NCI-H1105 (cell line): Measurements from ENCODE around the gene GRIN1.

ENCODE experiments used
- DNase-seq: peaks from one replicate; lab custom pipeline; 2025; lab: John Stamatoyannopoulos, UW

The GRIN1 gene

DNA sequence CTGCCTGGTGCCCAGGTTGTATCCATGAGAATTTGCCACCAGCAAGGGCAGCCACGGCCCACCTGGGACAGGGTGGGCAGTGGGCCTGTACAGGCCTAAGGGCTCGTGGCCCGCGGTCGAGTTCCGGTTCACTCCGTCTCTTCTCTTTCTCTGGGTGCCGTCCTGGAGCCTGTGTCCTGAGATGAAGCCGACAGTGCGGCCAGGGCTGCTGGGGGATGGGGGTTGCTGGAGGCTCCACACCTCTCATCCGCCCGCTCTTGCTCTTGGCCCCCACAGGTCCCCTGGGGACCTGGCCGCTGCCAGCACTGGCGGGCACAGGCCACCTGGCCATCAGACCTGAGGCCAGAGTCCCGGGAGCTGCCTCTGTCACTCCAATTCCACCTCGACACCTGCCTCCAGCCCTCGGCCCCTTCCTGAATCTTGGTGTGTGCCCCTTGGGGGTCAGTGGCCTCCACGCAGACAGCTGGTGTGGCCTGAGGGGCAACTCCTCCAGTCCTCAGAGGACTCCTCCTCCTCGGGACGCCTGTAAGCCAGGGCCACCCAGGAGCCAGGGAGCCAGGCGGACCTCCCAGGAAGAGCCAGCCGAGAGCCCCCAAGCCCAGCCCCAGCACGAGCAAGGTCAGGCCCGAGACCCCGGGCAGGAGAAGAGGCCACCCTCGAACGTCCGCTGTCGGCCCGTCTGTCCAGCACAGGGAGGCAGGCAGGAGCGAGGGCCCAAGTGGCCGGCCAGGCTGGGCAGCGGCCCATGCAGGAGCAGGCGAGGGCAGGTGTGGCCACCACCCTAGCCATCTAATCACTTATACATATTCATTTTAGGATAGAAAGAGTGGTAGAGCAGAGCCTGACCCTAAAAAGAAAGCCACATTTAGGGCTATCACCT lies 25.7 kb downstream of the GRIN1 start:
- no peak for DNase-seq

DNA sequence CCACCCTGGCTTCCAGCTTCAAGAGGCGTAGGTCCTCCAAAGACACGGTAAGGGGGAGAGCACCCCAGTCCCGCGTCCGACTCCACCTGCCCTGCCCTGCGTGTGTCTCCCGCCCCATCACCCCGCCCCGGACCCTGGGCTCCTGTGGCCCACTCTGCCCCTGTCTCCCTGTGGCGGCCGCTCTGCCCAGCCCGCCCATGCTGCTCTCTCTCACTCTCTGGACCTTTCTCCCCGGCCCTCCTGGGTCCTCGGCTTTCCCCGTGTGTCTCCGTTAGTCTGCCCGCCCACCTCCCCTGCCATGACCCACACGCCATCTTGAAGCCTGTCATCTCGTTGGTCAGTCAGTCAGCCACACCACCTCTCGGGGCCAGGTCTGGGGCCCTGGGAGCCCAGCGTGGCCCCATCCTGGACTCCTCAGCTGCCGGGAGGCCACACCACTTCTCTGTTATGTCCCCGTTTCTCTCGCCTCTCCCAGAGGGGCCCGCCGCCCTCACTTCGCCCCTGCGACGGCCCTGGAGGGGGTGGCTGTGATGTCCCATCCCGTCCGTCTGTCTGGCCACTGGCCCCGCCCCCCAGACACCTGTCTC lies 26.4 kb downstream of the GRIN1 start:
- no peak for DNase-seq

DNA sequence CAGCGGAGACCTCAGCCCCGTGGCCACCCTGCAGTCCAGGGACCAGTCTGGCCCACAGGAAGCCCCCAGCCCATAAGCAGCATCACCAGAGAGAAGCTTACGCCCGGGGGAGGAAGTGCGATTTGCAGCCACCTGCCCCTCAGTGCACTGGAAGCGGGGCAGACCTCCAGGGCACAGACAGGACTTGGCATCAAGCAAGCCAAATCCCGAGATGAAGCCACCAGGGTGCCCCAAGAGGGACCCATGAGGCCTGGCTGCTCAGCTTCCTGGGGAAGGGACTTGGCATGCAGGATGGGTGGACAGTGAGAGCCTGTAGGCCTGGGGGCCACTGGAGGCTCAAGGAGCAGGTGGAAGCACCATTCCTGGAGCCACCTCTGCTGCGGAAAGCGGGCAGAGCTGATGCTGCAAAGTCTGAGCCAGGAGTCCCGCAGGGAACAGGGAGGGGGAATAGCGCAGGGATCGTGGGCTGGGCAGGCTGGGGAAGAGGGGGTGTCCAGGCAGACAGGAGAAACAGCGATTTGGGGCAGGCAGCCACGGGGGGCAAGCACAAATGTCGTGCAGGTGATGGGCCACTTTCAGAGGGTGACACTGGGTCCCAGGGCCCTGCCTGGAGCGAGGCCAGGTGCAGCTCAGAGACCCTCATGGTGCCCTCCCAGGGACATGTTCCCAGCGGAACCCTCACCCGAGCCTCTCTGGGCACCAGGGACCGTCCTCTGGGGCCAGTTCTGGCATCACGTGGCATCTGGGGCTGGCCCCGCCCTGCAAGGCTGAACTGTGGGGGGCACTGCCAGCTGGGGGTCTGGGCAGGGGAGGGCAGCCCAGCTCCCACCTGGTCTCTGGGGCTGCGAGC lies 27.7 kb downstream of the GRIN1 start:
- no peak for DNase-seq

DNA sequence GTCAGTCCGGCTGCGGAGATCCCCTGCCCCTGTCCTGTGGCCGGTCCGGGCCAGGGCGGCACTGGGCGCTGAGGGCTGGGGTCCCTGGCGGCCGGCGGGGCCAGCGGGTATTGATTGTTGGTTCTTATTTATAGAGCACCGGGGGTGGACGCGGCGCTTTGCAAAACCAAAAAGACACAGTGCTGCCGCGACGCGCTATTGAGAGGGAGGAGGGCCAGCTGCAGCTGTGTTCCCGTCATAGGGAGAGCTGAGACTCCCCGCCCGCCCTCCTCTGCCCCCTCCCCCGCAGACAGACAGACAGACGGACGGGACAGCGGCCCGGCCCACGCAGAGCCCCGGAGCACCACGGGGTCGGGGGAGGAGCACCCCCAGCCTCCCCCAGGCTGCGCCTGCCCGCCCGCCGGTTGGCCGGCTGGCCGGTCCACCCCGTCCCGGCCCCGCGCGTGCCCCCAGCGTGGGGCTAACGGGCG lies 28.4 kb downstream of the GRIN1 start:
- no peak for DNase-seq

DNA sequence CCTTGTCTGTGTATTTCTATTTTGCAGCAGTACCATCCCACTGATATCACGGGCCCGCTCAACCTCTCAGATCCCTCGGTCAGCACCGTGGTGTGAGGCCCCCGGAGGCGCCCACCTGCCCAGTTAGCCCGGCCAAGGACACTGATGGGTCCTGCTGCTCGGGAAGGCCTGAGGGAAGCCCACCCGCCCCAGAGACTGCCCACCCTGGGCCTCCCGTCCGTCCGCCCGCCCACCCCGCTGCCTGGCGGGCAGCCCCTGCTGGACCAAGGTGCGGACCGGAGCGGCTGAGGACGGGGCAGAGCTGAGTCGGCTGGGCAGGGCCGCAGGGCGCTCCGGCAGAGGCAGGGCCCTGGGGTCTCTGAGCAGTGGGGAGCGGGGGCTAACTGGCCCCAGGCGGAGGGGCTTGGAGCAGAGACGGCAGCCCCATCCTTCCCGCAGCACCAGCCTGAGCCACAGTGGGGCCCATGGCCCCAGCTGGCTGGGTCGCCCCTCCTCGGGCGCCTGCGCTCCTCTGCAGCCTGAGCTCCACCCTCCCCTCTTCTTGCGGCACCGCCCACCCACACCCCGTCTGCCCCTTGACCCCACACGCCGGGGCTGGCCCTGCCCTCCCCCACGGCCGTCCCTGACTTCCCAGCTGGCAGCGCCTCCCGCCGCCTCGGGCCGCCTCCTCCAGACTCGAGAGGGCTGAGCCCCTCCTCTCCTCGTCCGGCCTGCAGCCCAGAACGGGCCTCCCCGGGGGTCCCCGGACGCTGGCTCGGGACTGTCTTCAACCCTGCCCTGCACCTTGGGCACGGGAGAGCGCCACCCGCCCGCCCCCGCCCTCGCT lies 29.0 kb downstream of the GRIN1 start:
- DNase-seq, result peak; percentile 36

DNA sequence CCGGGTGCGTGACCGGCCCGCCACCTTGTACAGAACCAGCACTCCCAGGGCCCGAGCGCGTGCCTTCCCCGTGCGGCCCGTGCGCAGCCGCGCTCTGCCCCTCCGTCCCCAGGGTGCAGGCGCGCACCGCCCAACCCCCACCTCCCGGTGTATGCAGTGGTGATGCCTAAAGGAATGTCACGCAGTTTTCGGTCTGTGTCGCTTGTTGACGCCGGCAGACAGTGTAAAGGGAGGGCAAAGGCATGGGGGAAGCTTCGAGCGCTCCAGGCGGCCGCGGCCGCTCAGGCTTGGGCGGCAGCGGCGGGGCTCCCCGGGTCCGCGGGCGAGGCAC lies 29.6 kb downstream of the GRIN1 start:
- DNase-seq, result no peak

DNA sequence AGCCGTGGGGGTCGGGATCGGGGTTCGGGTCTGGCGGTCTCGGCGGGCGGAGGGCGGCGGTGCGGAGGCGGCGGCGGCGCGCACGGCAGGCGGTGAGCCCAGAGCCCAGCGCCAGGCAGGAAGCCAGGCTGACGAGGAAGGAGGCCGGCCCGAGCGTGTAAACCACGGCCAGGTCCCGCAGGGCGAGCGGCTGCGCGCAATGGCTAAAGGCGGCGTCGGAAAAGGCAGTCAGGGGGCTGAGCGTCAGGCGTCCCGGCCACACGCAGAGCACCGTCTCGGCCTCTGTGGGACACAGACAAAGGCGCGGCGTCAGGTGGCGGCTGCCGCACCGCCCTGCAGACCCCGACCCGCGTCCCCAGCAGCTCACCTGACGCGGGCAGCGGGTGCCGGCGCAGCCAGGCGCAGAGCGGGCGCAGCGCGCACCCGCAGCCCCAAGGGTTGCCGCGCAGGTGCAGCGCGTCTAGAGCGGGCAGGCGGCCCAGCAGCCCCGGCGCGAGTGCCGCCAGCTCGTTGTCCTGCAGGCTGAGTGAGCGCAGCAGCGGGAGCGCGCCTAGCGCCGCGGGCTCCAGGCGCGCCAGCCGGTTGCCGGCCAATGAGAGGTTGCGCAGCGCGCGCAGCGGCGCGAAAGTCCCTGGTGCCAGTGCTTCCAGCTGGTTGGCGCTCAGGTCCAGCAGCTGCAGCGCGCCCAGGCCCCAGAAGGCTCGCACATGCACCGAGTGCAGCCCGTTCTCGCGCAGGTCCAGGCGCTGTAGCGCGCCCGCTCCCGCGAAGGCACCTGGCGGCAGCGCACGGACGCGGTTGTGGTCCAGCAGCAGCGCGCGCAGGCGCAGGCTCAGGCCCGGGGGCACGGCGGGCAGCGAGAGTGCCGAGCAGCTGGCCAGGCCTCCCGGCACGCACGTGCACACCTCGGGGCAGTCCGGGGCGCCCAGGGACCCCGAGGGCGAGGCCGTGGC lies 30.2 kb downstream of the GRIN1 start:
- DNase-seq, result peak; percentile 75

DNA sequence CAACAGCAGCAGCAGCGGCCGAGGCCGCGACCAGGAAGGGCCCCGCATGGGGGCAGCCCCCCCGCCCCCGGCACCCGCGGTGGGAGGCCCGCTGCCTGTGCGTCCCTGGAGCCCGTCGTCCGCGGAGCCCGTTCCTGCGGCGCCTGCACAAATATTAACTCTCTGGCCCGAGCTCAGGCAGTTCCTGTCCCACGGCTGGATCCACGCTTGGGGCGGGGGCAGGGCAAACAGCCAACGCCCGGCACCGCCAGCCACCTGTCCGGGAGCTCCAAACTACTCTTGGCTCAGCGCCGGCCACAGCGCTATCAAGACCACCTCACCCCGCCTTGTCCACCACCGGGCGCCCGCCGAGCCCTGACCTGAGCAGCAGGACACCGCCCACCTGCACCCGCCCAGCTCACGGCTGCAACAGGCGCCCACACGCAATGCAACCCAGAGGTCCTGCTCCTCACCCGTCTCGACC lies 31.0 kb downstream of the GRIN1 start, which contains the start of gene LRRC26:
LRRC26 (minus strand) TSS at position 156 of the 463 bp plus-strand sequence; CDS start at position 48, 108 bp downstream.
- no peak for DNase-seq

DNA sequence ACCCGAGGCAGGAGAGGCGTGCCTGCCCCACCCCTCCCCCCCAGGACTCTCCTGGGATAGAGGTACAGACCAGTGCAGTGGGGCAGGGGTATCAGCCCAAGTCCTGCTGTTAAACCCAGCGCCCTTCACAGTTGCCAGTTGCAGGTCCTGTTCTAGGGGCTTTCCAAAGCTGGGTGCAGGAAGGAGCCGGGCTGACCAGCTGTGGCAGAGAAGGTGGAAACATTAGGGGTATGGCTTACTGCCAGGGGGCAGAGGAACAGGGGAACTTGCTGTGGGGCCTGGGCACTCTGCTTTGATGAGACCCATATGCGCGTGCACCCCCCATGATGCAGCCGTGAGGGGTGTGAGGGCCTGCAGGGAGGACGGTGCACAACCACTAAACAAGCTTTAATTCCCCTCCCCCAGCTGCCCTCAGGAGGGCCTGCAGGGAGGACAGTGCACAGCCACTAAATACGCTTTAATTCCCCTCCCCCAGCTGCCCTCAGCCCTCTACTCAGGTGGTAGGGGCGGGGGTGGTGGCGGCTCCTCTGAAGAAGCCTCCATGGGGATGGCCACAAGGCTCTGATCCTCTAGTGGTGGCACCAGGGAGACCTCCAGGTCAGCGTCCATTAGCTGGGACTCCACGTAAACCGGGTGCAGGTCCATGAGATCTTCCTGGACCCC lies 31.7 kb downstream of the GRIN1 start:
- no peak for DNase-seq

DNA sequence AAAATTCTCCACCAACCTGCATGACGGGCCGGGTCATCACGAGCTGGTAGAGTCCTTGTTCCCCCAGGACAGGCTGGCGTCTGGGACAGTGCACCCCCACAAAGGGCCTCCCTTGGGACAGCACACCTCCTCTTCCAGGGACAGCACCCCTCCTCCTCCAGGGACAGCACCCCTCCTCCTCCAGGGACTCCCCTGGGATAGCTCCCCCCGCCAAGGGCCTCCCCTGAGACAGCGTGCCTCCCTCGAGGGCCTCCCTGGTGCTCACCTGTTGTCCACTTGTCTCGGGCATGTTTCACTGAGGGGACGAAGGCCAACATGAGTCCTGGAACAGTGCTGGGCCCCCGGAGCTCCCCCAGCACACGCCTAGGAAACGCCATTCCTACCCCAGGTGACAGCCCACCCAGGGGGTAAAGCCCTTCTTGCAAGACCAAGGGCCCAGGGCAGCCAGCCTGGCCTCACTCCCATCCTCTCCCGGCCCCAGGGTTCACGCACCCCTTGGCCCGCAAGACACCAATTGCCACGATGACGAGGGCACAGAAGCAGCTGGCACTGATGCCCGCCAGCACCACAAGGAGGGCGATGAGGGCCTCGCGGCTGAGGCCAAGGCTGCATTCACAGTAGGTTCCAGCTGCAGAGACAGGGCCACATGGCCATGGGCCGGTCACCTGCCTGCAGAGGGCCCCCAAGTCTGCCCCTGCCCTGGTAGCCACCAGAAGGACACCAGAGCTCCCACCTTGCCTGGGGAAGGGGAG lies 32.4 kb downstream of the GRIN1 start:
- no peak for DNase-seq

DNA sequence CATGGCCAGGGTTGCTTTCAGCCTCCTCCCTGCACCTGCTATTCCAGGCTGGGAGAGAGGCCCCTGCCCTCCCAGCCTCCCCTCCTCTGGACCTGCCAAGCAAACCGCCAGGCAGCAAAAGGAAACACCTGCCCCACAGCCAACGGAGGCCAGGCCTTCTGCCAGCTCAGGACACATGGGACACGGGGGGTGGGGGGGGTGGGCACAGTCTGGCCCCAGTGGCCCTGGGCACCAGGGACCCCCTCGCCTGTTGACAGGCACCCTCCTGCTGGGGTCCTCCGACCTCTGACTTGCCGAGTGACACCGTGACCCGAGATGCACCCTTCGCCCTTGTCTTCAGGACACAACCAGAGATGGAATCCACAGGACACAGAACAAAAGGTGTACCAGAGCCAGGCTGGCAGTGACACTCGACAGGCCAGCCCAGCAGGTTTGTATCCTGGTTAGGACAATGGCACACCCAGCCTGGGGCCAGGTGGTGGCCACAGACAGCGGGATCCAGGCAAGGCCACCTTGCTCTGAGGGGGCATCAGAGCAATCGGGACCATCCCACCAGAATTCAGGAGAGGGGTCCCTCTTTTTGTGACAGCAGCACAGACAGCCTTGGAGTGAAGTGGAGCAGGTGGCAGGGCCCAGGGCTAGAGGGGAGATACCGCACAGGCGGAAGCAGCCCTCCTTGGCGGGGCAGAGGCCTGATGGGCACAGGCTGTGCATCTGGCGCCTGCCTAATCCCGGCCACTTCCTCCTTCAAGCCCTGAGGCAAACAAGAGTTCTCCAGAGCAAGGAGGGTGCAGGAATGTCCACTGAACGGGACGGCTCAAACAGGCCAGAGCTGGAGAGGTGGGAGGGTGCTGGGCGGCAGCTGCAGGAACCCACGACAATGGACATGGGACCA lies 34.2 kb downstream of the GRIN1 start:
- no peak for DNase-seq

DNA sequence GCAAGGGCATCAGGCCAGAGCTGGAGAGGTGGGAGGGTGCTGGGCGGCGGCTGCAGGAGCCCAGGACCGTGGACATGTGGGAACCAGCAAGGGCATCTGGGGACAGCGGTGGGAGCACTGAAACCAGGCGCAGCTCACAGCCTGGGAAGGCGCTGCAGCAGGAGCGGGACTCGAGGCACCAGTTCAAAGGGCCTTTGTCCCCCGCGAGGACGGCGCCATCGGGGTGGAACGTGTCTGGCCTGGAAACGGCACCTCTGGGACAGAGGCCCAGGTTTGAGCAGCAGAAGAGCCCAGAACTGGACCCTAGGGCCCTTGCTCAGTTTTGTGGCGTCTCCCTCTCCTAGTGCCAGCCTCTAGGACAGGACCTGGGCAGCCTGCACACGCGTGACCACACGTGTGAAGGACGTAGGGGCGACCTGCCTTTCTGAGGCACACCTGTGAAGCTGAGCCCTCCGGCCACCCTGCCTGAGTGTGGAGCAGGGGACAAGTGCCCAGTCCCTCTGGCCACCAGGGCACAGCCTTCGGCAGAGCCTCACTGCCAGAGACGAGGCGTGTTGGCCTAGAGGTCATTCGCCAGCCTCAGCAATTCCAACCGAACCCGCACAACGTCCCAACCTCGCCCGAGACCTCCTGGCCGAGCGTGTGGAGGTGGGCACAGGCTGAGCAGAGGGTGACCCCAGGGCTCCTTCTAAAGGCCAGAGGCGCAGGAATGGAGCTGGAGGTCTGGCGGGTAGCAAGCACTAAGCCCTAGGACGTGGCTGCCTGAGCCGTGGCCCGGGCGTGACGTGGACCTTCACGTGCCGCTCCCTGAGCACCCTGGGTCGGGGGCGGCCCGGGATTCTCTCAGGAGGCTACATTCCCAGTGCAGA lies 35.1 kb downstream of the GRIN1 start:
- DNase-seq, result no peak

DNA sequence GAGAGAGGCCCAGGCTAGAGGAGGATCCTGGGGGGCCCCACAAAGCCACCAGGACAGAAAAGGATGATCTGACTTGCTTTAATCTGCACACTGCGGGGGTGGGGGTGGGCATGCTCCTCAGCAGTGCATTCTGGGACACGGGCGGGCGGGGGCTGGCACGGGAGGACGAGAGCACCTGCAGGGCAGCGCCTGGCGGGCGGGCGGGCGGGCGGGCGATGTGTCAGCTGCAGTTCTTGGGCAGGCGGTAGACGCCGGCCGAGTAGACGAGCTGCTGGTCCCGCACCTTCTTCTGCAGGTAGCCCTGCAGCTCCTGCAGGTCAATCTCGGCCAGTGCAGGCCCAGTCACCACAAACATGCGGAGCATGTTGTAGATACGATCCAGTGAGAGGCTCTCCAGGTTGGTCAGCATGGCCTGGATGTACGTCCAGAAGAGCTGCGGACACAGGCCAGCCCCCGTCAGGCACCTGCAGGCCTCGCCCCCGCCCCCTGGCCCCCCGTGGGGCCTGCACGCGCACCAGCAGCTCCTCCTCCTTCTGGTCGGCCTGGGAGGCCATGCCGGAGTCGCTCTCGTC lies 35.9 kb downstream of the GRIN1 start:
- no peak for DNase-seq

DNA sequence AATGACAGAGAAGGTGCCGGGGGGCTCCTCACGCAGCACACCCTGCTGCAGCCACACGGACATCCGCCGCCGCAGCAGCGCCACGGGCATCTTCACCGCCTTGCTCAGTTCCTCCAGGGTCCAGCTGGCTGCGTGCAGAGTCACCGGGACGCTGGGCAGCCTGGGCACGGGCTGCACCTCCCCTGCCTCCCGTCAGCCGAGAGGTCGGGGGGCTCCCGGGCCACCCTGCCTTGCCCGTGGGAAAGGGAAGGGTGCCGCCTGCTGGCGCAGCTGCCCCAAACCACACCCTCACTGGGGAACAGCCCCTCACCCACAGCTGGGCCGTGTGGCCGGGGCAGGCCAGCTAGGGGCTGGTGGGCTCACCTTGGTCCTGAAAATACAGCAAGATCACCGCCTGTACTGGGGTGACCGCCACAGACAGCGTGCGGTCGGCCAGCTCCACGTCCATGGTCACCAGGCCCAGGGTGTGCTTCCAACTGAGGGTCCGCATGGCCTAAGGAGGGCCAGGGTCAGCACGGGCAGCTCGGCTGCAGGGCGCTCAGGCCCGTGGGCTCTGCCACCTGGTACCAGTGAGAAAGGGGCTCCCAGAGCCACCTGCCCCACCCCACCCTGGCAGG lies 36.5 kb downstream of the GRIN1 start:
- DNase-seq, result no peak

DNA sequence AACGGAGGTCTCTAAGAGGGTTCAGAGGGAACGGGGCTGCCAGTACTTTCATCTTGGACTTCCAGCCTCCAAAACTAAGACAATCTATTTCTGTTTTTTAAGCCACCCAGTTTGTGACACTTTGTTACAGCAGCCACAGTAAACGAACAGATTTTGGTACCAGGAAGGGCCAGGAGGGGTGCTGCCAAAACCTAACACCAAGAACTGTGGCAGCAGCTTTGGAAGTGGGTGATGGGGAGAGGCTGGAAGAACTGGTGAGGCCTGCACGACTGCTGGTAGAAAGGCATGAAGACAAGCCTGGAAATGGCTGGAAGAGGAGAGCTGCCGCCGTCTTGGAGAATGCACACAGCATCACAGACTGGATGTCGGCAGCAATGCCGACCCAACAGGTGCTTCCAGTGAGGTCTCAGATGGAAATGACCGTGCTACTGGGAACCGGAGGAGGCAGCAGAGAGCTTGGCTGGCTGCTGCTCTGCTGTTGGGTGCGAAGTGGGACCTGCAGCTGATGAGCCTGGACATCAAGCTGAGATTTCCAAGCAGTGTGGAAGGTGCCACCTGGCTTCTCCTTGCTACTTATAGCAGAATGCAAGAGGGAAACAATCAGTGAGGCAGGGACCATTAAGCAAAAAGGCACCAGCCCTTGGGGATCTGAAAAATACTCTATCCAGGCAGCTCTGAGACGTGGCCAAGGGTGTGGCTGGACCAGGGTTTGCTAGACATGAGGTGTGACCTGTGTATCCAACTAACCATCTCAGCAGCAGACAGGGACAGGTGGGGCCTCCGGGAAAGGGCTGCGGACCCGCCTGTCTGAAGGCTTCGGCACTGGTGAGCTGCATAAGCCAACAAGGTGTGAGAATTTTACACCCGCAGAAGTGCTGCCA lies 37.6 kb downstream of the GRIN1 start:
- peak; percentile 43 for DNase-seq
